Caki2 (cell line): ENCODE data around the gene GAPT. TPM values are rescaled to one million over a fixed set of nuclear protein-coding genes. Genes with fewer than 3 reads are reported as not detected.
A peak's percentile ranks its signal among the peaks of the same experiment; 100 is the strongest.

Experiments
- DNase-seq: peaks from one replicate; pipeline ENCODE4 v3.0.0-alpha.2; 2015; ENCODE audit warnings: low read depth
- in situ Hi-C: cut with HindIII; loops from 2 replicates; pipeline ENCODE4 v1.10.0; 2016; ENCODE audit warnings: low sequenced_read_pairs, low pct_unique_long_range_greater_than_20kb, mixed read lengths
- total RNA-seq: library from RNA; depleted of rRNA; stranded (reverse); fragments of >200 nt; shearing (Covaris generic); gene quantifications from 2 replicates; pipeline ENCODE4 v1.2.3, GENCODE V29; 2014; ENCODE audit warnings: low replicate concordance; rRNA removed

GAPT gene
- not detected in 2 replicates for total RNA-seq

GRCh38 chr5:58491216-58491892, at the start of gene GAPT:
GAPT (plus strand) TSS chr5:58491435; CDS start chr5:58494537, 3,102 bp downstream.
- in situ Hi-C loops: no loop called here
- no peak for DNase-seq

DNA sequence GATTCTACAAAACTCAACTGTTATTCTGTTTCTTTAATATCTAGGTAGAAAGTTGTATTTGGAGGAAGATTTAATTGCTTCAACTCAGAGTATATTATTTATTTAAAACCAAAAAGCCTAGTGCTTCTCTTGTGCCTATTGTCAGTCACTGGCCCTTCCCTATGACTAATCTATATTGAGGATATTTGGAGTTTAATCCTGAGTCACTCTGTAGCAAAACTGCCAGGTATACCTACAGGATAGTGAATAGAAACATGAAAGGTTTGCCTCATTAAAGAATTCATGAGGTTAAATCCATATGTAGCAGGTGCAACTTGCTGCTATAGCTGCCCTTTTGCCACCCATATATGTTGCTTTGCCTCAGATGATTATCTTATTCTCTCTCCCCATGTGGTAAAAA, 46.4 kb upstream of the GAPT start:
- no peak for DNase-seq
- in situ Hi-C loops: no loop called here

DNA sequence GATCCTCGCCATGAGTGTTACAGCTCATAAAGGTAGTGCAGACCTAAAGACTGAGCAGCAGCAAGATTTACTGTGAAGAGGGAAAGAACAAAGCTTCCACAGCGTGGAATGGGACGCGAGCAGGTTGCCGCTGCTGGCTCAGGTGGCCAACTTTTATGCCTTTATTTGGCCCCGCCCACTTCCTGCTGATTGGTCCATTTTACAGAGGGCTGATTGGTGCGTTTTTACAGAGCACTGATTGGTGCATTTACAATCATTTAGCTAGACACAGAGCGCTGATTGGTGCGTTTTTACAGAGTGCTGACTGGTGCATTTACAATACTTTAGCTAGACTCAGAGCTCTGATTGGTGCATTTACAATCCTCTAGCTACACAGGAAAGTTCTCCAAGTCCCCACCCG, 45.2 kb upstream of the GAPT start:
- in situ Hi-C loops: no loop called here
- DNase-seq: no peak

DNA sequence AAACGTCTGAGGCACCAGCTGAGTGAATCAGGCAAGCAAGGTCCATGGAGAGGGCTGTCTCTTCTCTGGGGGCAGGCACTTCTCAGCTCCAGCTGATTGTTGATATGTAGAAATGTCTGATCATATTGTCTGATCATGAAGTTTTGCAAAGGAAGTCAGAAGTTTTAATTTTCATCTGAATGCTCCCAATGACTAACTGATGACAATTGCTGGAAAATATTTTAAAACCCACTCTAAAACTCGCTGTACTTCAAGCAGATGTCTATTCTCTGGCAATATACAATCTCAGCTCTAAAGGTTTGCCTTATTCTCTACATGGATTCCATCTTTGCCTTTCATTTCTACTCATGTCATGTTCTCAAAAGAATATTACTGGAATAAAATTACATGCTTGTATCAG, 44.0 kb upstream of the GAPT start:
- no peak for DNase-seq
- in situ Hi-C loops: no loop called here

DNA sequence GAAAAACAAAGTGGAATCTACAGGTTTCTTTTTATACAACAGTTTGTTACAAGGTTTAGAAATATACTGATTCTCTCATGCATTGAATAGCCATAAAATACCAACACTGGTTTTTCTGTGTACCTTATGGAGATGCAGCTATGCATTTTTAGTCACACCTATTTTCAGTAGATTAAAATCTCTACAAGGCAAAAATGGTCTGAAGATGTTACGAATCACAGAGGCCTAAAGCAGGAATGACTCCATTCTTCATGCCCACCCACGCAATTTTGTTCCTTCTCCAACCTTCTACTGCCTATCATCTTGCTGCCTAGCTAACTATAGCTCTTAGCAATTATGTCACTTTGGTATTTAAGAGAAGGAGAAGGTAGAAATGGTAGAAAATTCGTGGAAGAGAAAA, 41.2 kb upstream of the GAPT start:
- in situ Hi-C loops: loop anchor here (25.0 kb wide), 1 partner anchor 613 kb away; no protein-coding TSS in a partner anchor
- DNase-seq: no peak

DNA sequence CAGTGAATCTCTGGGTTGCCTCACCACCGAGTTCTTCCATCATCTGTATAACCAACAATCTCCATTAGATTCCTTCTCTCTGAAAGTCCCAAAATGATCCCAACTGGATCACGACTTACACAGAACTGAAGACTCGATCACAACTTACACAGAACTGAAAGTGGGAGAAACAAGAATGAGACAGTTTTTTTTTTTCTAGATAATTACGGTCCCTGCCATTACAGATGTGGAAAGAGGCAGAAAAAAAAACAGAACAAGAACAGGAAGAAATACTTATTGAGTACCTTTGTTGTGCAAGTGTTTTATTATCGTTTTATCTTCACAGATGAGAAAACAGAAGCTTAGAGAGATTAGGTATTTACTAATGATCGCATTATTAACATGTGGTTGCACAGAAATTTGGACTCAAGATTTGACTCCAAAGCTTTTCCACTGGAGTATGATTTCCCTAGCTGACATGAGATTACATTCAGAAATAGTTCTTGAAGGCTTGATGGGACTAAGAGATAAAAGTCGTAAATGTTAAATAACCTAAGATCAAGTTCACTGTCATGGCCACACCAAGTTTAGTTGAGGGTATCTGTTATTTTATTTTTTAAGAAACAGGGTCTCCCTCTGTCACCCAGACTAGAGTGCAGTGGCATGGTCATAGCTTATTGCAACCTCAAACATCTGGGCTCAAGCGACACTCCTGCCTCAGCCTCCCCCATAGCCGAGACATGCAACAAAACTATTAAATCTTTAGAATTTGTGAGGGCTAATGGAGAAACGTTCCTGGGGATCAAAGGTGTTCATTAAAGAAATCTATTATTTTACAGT, 40.2 kb upstream of the GAPT start:
- in situ Hi-C loops: loop anchor here (25.0 kb wide), 1 partner anchor 614 kb away; no protein-coding TSS in a partner anchor

DNA sequence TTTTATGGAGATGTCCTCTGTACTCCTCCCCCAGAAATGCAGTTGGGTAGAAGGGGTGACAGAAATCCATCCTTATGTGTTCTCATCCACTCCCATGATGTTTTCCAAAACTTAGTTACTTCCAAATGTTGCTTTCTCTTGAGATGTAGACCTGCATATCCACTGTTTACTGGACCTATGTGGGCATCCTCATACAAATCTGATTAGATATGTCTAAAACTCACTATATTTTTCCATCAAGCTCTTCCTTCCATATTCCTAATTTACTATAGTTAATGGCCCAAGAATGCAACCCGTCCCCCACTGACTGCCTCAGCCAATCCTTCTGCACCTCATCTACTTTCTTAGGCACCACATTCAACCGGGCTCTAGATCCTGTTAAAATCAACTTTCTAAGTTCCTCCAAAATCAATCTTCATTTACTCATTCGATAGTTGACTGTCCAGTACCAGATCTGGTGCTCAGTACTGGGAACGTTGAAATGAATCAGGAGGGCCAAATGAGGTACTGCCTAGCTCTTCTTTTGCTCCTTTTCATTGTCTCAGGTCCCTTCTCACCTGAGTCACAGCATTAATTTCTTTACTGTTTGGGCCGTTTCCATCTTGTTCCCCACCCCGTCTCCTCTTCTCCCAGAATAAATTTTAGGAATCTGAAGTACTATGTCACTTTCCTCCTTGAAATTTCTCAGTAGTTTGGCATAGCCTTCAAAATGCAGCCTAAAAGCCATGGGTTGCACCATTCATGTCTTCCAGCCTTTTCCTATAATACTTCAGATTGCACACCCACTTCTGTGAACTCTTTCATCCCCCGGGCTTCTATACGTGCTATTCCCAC, 39.3 kb upstream of the GAPT start:
- no peak for DNase-seq
- in situ Hi-C loops: loop anchor here (25.0 kb wide), 1 partner anchor 615 kb away; no protein-coding TSS in a partner anchor

More for the DNA sequence above, 40.2 kb upstream of the GAPT start:
- DNase-seq: peak; percentile 61

DNA sequence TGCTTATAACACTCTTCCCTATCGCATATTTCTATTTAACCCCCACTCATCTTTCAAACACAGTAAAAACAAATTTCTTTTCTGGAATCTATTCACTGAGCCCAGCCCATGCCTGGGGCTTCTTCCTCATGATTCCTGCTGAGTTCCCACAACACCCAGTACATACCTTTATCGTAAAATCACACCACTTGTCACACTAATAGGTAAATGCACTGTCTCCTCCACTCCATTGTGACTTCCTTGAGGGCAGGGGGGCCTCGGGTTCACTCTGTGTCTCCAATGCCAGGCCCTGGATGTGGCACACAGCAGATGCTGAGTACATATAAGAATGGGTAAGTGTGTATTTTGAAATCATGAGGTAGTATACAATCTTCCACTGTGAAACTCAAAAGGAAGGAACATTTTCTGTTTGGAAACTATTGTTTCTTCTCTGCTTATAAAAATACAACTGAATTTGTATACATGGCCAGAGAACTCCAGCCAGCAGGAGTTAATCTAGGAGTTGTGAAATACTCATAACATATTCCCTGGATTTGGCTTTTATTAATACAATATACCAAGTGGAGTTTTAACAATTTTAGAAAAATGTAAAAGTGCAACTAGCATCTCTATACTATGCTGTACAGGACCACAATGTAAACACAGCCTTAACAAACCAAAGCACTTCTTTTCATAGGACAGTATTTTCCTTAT, 38.5 kb upstream of the GAPT start:
- in situ Hi-C loops: loop anchor here (25.0 kb wide), 1 partner anchor 615 kb away; no protein-coding TSS in a partner anchor
- DNase-seq: peak; percentile 77

GRCh38 chr5:58453306-58453705, 37.9 kb upstream of the GAPT start:
- no peak for DNase-seq
- in situ Hi-C loops: loop anchor here (25.0 kb wide), 1 partner anchor 616 kb away; no protein-coding TSS in a partner anchor

- in situ Hi-C loops: loop anchor here (25.0 kb wide), 1 partner anchor 617 kb away; no protein-coding TSS in a partner anchor
- DNase-seq: peak; percentile 41
Measured at GRCh38 chr5:58454025-58454424, 37.2 kb upstream of the GAPT start.

DNA sequence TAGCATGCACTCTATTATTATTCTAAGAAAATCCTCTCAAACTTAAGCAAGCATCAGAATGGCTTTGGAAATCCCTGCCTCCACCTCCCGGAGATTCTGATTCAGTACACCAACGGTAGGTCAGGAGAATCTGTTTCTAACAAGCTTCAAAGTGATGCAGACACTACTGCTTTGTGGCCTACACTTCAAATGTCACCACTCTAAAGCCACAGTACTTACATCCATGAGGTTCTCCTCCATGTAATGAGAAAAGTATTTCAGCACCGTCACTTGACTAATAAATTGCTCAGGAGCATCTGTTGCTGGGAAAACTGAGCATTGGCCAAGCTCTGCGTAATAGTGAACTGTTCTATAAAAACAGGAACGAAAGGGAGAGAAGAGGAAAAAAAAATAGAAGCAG, 36.2 kb upstream of the GAPT start:
- DNase-seq: peak; percentile 41
- in situ Hi-C loops: loop anchor here (25.0 kb wide), 1 partner anchor 618 kb away; no protein-coding TSS in a partner anchor

- in situ Hi-C loops: loop anchor here (25.0 kb wide), 1 partner anchor 618 kb away; no protein-coding TSS in a partner anchor
- no peak for DNase-seq
Measured at GRCh38 chr5:58455480-58455879, 35.8 kb upstream of the GAPT start.

GRCh38 chr5:58456026-58456425, 35.2 kb upstream of the GAPT start:
- peak; percentile 46 for DNase-seq

GRCh38 chr5:58456486-58456885, 34.7 kb upstream of the GAPT start:
- in situ Hi-C loops: loop anchor here (25.0 kb wide), 1 partner anchor 619 kb away; no protein-coding TSS in a partner anchor
- no peak for DNase-seq

More at GRCh38 chr5:58456026-58456425, 35.2 kb upstream of the GAPT start:
- in situ Hi-C loops: loop anchor here (25.0 kb wide), 1 partner anchor 619 kb away; no protein-coding TSS in a partner anchor

DNA sequence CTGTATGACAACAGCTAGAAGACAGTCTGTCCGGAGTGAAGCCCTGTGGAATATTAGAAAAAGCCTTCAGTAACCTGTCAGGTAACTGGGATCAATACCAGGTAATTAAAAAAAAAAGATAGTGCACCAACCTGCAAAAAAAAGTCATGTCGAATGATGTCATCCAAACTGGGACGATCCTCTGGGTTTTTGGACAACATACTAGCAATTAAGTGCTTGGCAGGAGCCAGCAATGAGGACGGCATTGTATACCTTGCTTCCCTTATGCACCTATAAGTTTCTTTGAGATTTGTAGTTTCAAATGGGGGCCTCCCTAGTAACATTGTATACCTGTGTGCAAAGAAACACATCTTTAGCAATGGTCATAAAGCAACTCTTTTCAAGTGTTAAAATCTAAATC, 34.2 kb upstream of the GAPT start:
- DNase-seq: peak; percentile 61

DNA sequence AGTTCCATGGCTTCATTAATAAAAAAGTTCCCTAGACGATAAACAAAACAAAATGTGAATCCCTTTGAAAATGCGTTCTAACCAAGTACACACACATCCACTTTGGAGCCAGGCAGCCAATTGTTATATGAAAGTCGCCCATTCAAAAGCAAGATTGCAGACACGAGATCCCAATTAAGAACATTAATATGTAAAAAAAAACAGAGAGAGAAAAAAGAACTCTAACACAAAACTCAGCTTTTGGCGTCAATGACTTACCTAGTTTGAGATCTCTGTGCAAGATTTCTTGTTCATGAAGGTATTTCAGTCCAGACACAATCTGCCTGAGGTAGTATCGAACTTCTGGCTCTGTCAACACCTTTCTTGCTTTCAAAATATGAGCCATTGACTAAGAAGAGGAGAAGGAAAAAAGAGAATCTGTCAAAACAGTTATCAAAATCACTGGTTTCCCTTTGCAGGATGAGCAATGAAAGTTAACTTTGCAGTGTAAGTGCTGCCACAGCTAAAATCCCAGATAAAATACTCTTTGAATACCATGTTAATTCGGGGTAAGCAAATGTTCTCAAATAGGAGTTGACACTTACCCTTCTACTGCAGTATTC, 33.0 kb upstream of the GAPT start:
- DNase-seq: no peak
- in situ Hi-C loops: loop anchor here (25.0 kb wide), 1 partner anchor 621 kb away; no protein-coding TSS in a partner anchor

More for the DNA sequence above, 34.2 kb upstream of the GAPT start:
- in situ Hi-C loops: loop anchor here (25.0 kb wide), 1 partner anchor 620 kb away; no protein-coding TSS in a partner anchor

GRCh38 chr5:58458743-58459145, 32.5 kb upstream of the GAPT start:
- peak; percentile 67 for DNase-seq
- in situ Hi-C loops: loop anchor here (25.0 kb wide), 1 partner anchor 621 kb away; no protein-coding TSS in a partner anchor
